ENCODE data around the gene ZNF750. TPM values are rescaled to one million over a fixed set of nuclear protein-coding genes. Genes with fewer than 3 reads are reported as not detected.

The ZNF750 gene
- total and polyA plus RNA-seq, 4 donors = 0.02 to 0.08 TPM; not detected in 2

DNA sequence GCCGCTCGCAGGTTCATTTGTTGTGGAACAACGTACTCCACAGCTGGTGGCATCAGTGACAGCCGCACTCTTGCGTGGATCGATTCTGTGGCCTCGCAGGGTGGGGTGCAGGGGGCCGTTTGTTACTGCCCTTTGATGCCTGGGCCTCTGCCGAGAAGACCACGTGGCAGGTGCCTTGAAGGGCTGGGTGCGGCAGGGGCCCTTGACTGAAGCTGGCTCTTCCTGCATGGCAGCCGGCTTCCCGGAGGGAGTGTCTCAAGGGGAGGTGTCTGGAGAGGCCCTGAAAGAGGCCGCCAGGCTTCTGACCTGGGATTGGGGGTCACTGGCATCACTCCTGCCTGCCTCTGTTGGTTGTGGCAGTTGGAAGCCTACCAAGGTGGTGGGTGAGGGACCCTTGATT is 44.2 kb downstream of the ZNF750 start:
- 92% methylated on average over 14 of the region's 14 CpGs for WGBS
- Histone ChIP-seq H3K4me3 (ENCODE audit: low read depth in 1 of 3, low read length in 3 of 3) (no peak overlapping the region), H3K36me3 (ENCODE audit: control insufficient read depth in 4 of 4, insufficient read depth in 3 of 4, low read depth in 1 of 4, low read length in 3 of 4) (peaks cover 0 to 6% (median 2%) of the 10 kb centered on the region in 4 donors), H3K27me3 (ENCODE audit: control insufficient read depth in 4 of 4, insufficient read depth in 4 of 4, low read length in 3 of 4) (no peaks in the 10 kb centered on the region), H3K9me3 (ENCODE audit: control insufficient read depth in 4 of 4, low read length in 3 of 4) (no peaks in the 10 kb centered on the region), H3K9ac (ENCODE audit: low read depth in 1 of 2, low read length in 2 of 2) (no peak overlapping the region), H3K27ac (ENCODE audit: low read depth in 1 of 2, low read length in 2 of 2) (no peak overlapping the region), H3K4me1 (ENCODE audit: control insufficient read depth in 4 of 4, insufficient read depth in 4 of 4, low read length in 3 of 4) (no peaks in the 10 kb centered on the region)
- no peak for DNase-seq (ENCODE audit: low spot score)
- TF ChIP-seq ATF3 (IDR thresholded peaks at IDR 0.05) (no peak), SP1 (IDR thresholded peaks at IDR 0.05) (no peak), FOXA2 (IDR thresholded peaks at IDR 0.05) (no peak), REST (IDR thresholded peaks at IDR 0.05) (no peak), EGR1 (IDR thresholded peaks at IDR 0.05; ENCODE audit: low read depth in 2 of 2) (no peak), MAX (IDR thresholded peaks at IDR 0.05) (no peak), RAD21 (IDR thresholded peaks at IDR 0.05) (no peak), JUND (IDR thresholded peaks at IDR 0.05) (no peak), FOXA1 (IDR thresholded peaks at IDR 0.05) (no peak), HNF4A (conservative IDR thresholded peaks at IDR 0.05) (no peak), HNF4G (IDR thresholded peaks at IDR 0.05) (no peak), YY1 (IDR thresholded peaks at IDR 0.05) (no peak), CTCF (IDR thresholded peaks at IDR 0.05; ENCODE audit: low read depth, low read length, missing input control) (no peak), TAF1 (conservative IDR thresholded peaks at IDR 0.05) (no peak), NR2F2 (IDR thresholded peaks at IDR 0.05) (no peak), GABPA (IDR thresholded peaks at IDR 0.05 in 1 of 2, conservative IDR thresholded peaks at IDR 0.05 in 1 of 2) (no peak), RXRA (IDR thresholded peaks at IDR 0.05) (no peak)
- TF ChIP-seq, protein P1, sequence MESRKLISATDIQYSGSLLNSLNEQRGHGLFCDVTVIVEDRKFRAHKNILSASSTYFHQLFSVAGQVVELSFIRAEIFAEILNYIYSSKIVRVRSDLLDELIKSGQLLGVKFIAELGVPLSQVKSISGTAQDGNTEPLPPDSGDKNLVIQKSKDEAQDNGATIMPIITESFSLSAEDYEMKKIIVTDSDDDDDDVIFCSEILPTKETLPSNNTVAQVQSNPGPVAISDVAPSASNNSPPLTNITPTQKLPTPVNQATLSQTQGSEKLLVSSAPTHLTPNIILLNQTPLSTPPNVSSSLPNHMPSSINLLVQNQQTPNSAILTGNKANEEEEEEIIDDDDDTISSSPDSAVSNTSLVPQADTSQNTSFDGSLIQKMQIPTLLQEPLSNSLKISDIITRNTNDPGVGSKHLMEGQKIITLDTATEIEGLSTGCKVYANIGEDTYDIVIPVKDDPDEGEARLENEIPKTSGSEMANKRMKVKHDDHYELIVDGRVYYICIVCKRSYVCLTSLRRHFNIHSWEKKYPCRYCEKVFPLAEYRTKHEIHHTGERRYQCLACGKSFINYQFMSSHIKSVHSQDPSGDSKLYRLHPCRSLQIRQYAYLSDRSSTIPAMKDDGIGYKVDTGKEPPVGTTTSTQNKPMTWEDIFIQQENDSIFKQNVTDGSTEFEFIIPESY (IDR thresholded peaks at IDR 0.05) = no peak
